Ramos (cell line): ENCODE measurements around the gene RABGAP1.

ENCODE experiments used
- in situ Hi-C: fragments of 300-500 bp; cut with MboI; formaldehyde crosslinking; loops from one replicate; pipeline ENCODE4 v1.14.3; 2022; ENCODE audit warnings: low sequenced_read_pairs; ENCODE audit not compliant: unreplicated experiment

The RABGAP1 gene

DNA sequence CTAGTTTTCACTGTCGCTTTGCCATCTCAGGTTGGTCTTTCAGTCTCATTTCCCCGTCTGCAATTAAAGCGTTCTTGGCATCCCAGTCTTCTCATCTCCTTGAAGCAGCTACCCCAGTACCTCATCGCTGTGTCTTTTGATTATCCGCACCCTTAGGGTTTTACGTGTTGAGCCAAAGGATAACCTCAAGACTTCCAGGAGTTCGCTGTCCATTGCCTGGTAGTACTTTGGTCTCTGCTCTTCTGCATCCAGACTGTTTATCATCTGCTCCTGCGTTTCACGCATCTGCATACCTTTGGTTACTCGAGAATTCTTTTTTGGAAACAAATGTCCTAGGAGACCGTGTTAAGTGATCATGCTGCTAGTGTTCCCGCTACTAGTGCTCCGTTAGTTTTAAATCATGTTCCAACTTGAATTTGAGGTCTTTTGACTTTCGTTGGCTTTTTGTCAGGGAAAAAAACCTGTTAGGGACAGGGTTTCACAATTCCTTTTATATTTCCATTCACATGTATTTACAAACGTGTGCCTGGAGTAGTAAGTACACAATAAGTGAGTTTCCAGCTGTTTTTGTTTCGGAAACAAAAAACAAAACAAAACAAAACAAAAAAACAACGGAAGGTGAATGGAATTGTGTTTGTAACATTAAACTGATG is 888 bp downstream of the RABGAP1 start:
- in situ Hi-C loops = no loop called here

DNA sequence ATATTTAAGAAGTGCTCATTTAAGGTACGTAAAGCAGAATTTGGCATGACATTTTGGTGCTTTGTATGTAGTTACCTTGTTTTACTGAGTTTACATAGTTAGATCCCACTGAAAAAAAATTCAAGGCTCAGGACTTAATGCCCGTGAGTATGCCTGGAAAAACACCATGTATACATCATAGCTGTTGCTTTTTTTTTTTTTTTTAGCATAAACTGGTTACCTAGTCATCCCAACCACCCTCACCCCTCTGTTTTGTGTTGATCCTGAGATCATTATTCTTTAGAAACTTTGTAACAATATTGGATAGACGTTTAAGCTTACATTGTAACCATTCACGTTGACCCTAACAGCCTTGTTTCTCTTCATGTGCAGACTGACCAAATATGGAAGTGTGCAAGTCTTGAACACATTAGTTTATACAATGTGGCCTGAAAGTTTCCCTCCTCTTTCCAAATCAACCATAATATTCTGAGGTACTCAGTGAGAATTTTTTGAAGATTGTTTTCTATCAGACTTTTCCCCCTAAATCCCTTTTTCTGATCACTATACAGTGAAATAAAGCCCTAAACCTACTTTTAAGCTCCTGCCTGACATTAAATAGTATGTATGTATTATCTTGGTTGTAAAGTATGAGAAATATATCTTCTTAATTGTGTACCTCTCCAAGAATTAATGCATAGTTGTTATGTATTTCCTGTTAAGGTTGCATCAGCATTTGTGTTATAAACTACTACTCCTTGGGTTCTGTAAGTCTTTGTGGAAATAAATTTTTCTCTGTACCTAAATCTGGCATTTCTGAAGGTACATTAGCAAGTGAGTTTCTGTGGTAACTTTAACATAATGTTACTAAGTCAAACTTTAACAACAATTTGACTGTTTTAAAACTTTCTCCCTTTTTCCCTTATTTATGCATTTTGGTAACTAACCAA is 4.4 kb downstream of the RABGAP1 start:
- in situ Hi-C loops = no loop called here

DNA sequence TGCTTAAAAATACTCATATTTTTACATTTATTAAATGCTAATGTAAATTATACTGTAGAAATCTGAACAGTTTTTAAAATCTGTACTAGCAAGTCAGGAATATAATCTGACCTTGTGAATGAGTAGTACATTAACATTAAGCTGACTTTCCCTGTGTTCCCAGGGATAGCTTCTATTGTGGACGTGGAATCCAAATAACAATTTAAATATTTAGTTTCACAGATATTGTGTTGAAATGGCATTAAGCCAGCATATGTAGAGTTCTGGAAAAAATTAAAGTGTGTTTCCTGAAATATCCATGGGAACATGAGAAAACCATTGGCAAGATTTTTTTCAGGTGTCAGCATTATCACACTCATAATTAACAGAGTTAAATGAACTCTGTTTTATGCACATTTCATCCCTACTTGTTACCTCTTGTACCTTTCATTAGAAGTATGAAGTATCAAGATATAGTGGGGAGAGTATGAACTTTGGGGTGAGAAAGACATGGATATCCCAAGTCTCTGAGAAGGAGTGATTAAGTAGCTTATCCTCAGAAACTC is 5.7 kb downstream of the RABGAP1 start:
- in situ Hi-C loops = no loop called here

DNA sequence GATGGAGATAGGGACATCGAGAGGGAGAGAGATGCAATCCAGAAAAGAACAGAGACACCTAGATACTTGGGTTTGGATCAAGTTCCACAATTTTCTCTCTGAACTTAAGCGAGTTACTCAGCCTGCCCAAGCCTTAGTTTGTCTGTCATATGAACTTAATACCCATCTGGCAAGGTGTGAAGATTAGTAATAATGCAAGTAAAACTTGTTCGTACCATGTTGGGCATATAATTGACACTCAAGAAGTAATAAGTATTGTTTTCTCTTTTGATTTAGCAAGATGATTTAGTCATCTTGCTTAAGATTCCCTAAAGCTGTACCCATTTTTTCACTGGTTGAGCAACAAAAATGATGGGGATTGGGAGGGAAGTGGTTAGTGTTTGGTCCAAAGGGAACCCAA is 7.5 kb downstream of the RABGAP1 start:
- in situ Hi-C loops = no loop called here

DNA sequence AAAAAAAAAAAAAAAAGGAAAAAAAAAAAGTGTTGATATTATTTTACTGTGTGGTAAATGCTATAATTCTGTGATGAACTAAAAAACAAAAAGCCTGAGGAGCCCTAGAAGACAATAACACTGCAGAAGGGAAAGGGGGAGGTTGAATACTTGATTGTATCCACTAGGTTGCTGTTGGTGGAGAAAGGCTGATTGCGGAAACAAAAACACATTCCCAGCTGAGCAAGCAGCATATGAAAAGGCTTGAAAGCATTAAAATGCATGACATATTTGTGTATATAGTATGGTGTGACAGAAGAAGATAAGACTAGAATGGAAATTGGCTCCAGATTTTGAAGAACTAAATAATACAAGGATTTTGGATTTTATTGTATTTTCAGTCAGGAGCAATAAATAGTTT is 8.9 kb downstream of the RABGAP1 start:
- in situ Hi-C loops = no loop called here

DNA sequence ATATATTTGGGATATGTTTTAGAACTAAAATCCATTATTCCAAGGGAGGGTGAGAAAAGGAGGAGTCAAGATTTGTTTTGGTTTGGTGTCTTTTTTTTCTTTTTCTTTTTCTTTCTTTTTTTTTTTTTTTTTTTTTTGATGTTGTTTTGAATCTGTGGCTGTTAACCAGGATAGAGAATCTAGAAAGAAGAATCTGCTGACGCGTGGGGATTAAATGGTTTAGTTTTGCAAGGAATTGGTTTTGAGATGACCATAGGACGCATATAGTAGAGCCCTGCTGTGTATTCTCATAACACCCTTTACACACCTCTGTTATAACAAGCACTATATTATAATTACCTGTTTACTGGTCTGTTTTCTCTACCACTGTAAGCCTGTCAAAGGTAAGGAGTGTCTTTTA is 9.4 kb downstream of the RABGAP1 start:
- in situ Hi-C loops = no loop called here

DNA sequence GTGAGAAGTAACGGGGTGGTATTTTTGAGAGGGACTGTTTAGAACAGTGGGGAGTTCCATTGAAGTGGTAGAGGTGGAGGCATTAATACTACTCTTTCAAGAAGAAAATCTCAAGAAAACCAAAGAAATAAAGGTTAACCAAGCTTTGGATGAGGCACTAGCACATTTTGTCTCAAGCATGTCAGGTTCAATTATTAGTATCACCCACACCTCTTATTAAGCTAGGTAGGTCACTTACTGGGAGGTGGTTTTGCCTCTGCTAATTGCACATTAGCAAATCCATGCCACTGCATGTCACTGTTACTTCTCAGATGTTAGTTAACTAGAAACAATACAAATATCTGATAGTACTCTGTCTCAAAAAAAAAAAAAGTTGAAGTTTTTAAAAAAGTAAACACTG is 10.2 kb downstream of the RABGAP1 start:
- in situ Hi-C loops = no loop called here

DNA sequence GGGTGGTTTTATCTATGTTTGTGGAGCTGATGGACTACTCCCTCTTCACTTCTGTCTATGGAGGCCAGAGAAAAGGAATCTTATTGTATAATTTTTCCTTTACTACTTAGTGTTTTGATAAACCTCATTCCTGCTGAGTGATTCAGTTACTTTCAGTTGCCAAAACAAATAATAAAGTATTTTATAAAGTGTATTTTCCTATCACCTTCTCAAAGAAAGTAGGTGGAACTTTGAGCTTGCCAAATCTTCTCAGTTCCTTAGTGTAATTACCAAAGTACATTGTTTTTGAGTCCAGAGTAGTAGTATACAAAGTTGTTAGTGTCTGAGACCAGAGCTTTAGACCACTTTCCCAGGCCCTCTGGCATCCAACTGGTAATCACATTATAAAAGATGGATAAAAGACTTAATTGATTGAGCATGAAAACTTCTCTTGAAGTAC is 13.5 kb downstream of the RABGAP1 start:
- in situ Hi-C loops = no loop called here

DNA sequence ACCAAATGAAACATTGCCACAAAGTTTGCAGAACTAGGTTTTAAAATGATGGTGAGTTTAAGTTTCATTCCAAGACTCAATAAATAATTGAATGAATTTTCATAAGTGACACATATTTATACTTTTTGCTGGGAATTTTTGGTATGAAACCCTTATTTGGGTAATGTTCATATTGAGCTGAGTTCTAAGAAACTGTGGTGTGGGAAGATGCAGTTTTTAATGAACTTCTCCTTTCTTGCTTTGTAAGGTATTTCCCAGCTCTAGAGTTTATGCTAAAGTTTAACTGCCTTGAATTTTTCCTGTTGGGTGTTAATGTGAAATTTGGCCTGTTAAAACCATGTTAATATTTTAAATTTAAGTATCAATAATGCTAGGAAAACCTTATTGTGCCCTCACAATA is 15.1 kb downstream of the RABGAP1 start:
- in situ Hi-C loops = no loop called here

DNA sequence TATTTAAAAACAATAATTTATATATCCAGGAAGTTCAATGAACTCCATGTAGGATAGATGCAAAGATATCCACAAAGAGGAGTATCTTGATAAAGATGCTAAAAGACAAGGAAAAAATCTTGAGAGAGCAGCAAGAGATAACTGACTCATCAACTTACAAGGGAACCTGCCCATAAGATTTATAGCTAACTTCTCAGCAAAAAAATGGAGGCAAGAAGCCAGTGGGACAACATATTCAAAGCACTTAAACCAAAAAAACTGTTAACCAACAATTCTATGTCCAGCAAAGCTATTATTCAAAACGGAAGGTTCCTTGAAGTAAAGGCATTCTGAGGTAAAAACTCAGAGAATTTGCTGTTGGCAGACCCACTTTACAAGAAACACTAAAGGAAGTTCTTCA is 20.3 kb downstream of the RABGAP1 start:
- in situ Hi-C loops = no loop called here

DNA sequence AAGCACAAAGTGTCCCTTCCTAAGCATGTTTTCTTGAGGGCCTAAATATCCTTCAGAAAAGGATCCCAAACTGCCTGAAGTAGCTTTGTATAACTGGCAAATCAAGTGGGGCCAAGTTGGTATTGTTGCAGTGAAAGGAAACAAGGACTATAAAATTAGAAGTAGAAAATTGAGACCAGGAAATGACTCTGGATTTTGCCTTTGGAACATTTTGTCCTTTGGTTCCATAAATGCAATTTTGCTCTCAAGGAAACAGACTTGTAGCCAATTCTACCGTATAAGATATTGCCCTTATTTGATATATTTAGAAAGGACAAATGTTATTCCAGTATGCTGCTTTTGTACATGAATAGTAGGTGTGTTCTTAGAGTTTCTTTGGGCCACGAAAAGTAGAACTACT is 34.4 kb downstream of the RABGAP1 start:
- in situ Hi-C loops = loop anchor here (25.0 kb wide), 1 partner anchor 513 kb away; no protein-coding TSS in a partner anchor

DNA sequence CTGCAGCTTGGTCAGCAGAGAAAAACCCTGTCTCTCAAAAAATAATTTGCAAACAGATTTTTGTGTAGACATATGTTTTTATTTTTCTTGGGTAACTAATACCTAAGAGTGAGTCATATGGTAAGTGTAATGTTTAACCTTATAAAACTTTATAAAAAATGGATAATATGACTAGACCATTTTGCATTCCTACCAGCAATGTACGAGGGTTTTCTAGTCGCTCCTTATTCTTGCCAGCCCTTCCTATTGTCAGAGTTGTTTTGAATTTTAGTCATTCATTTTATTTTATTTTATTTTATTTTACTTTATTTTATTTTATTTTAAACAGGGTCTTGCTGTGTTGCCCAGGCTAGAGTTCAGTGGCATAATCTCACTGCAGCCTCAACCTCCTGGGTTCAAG is 37.8 kb downstream of the RABGAP1 start:
- in situ Hi-C loops = loop anchor here (25.0 kb wide), 1 partner anchor 516 kb away; no protein-coding TSS in a partner anchor

DNA sequence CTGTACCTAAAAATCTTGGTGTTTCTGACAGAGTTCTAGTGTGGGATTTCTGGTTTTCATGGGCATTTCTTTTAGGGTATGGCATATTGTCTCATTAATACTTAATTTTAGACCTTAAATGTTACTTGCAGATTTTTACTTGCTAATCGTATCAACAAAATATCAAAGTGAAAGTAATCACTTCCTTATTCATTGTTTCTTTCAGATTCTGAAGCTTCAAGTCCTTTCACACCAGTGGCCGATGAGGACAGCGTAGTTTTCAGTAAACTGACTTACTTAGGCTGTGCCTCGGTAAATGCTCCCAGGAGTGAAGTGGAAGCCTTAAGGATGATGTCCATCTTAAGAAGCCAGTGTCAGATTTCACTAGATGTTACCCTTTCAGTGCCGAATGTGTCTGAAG is 45.2 kb downstream of the RABGAP1 start:
- in situ Hi-C loops = loop anchor here (25.0 kb wide), 1 partner anchor 524 kb away; no protein-coding TSS in a partner anchor

DNA sequence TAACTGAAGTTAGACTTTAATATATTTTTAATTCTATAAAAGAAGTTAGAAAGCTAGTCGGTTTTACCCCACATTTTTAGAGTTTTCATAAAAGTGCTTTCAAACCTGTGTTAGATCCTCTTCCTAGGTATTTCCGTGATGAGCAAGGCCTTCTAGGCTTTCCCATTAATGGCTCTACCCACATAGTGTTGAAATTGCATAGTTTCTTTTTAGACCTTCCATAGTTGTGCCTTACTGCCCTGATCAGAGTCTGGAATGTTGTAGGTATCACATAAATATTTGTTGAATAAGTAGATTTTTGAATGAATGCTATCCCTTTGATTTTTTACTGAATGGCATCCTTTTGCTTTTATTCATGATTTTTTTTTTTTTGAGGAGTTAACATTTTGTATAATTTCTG is 47.3 kb downstream of the RABGAP1 start:
- in situ Hi-C loops = loop anchor here (25.0 kb wide), 1 partner anchor 526 kb away; no protein-coding TSS in a partner anchor

DNA sequence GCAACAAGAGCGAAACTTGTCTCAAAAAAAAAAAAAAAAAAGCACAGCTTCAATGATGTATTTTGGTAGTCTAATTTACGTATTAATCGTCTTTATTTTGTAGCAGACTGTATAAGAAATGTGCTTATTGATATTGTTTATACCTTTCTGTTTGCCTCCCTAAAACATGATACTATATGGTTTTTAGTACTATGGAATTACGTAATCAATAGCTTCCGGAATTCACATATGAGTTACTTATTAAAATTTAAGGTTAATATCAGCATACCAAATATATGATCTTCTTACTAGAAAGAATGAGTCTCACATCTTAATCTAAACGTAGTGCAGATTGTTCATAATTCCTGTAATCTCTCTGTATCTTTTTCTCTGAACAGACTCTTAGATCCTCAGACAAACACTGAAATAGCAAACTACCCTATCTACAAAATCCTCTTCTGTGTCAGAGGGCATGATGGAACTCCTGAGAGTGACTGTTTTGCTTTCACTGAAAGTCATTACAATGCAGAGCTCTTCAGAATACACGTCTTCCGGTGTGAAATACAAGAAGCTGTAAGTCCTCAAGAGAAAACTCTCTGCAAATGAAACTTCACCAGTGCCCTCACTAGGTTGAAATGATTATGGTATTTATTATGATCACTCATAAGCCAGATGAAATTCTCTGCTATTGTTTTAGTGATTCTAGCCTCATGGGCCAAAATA is 48.3 kb downstream of the RABGAP1 start:
- in situ Hi-C loops = loop anchor here (25.0 kb wide), 1 partner anchor 527 kb away; no protein-coding TSS in a partner anchor

DNA sequence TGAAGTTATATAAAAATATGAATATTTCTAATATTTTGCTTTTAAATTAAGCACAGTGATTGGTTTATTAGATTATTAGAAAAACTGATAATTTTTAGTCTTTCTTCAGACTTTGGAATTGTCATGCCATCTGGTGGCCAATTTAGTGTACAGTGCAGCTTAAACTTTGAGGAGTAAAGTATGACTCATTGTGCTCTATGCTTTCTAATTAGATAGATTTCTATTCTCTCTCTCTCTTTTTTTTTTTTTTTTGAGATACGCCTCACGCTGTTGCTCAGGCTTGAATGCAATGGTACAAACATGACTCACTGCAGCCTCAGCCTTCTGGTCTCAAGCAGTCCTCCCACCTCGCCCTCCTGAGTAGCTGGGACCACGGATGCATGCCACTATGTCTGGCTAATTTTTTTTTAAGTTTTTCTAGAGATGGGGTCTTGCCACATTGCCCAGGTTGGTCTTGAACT is 50.6 kb downstream of the RABGAP1 start:
- in situ Hi-C loops = loop anchor here (25.0 kb wide), 1 partner anchor 529 kb away; no protein-coding TSS in a partner anchor

DNA sequence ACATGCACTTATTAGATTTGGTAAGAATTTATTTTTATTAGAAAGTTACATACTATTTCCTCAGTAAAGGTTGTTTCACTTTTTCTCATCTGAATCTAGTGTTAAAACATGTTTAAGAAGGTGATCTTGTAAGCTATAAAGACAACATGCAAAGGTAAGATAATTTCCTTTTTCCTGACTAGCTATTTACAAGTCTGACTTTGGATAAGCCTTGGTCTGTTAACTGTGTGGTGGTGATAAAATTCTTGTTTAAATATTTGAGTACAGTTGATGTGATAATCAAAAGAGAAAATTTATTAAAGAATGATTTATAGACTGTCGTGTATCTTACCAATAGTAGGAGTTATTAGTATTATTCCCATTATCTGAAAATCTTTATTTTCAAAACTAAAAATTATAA is 55.8 kb downstream of the RABGAP1 start:
- in situ Hi-C loops = loop anchor here (25.0 kb wide), 1 partner anchor 534 kb away; no protein-coding TSS in a partner anchor

DNA sequence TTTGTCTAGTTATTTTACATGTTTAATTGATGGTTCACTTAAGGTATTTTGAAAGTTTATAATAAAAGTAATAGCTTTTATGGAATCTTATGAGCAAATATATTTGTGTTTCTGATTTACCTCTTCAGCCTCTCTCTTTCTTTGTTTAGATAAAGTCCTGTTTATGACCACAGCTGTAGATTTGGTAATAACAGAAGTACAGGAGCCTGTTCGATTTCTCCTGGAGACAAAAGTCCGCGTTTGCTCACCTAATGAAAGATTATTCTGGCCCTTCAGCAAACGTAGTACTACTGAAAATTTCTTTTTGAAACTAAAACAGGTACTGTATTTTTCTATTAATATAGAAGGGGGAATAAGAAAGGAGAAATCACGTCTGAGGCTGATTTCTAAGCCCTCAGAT is 57.6 kb downstream of the RABGAP1 start:
- in situ Hi-C loops = loop anchor here (25.0 kb wide), 1 partner anchor 536 kb away; no protein-coding TSS in a partner anchor

DNA sequence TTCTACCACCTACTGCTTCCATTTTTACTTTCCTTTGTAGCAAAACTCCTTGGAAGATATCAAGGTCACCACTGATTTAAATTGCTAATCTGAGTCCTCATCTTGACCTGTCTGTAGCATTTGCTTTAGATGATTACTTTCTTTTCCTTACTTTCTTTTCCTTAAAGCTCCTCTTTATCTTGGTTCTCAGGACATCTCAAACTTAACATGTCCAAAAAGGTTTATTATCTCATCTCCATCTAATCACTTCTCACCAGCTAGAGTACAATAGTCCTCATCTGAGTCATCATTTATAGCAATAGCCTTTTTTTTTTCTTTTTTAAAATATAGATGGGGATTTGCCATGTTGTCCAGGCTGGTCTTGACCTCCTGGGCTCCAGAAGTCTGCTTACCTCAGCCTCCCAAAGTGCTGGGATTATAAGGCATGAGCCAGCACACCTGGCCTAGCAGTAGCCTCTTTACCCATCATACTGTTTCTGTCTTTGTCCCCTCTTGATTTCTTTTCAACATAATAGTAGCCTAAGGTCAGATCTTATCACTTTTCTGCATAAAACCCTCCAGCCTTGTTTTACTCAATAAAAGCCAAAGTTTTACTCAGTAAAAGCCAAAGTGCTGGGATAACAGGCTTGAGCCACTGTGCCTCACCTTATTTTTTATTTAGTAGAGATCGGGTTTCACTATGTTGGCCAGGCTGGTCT is 59.7 kb downstream of the RABGAP1 start:
- in situ Hi-C loops = no loop called here
